ENCODE data around the gene DENND6A. TPM values are rescaled to one million over a fixed set of nuclear protein-coding genes. Genes with fewer than 3 reads are reported as not detected.
"Not testable (repeated sequence)": the region's sequence is repeated elsewhere in the genome, so short reads cannot be mapped to it uniquely, and the experiment has no call there.

DENND6A gene
- total RNA-seq, 1 donor from 2014 or later: 55.7 TPM

GRCh38 chr3:57694146-57694545 lies 1.3 kb upstream of the DENND6A start:
- no peak for DNase-seq

GRCh38 chr3:57692133-57692395 lies 813 bp downstream of the DENND6A start:
- DNase-seq: not testable (repeated sequence)

- no peak for DNase-seq
Observed at GRCh38 chr3:57691411-57692132, 1.3 kb downstream of the DENND6A start.

- DNase-seq: no peak
Observed at GRCh38 chr3:57689367-57690053, 3.4 kb downstream of the DENND6A start.

GRCh38 chr3:57688291-57688690 lies 4.6 kb downstream of the DENND6A start:
- DNase-seq: no peak

- no peak for DNase-seq
Observed at GRCh38 chr3:57683286-57683685, 9.6 kb downstream of the DENND6A start.

GRCh38 chr3:57682284-57682683 lies 10.6 kb downstream of the DENND6A start:
- DNase-seq: no peak

- no peak for DNase-seq
Observed at GRCh38 chr3:57681691-57682090, 11.2 kb downstream of the DENND6A start.

GRCh38 chr3:57680046-57680445 lies 12.8 kb downstream of the DENND6A start:
- DNase-seq: no peak

- DNase-seq: no peak
Observed at GRCh38 chr3:57675530-57675929, 17.3 kb downstream of the DENND6A start.

- no peak for DNase-seq
Observed at GRCh38 chr3:57673156-57673555, 19.7 kb downstream of the DENND6A start.

GRCh38 chr3:57670543-57670942 lies 22.3 kb downstream of the DENND6A start:
- DNase-seq: no peak

- no peak for DNase-seq
Observed at GRCh38 chr3:57661404-57661803, 31.5 kb downstream of the DENND6A start.

GRCh38 chr3:57659806-57660439 lies 33.0 kb downstream of the DENND6A start:
- DNase-seq: no peak

GRCh38 chr3:57659004-57659673 lies 33.7 kb downstream of the DENND6A start:
- DNase-seq: no peak

- DNase-seq: no peak
Observed at GRCh38 chr3:57658536-57658935, 34.3 kb downstream of the DENND6A start.

- no peak for DNase-seq
Observed at GRCh38 chr3:57655727-57656126, 37.1 kb downstream of the DENND6A start.

GRCh38 chr3:57654267-57654666 lies 38.6 kb downstream of the DENND6A start:
- DNase-seq: no peak

GRCh38 chr3:57652203-57652602 lies 40.7 kb downstream of the DENND6A start:
- DNase-seq: no peak

GRCh38 chr3:57647292-57647940 lies 45.5 kb downstream of the DENND6A start:
- no peak for DNase-seq

- no peak for DNase-seq
Observed at GRCh38 chr3:57646723-57647122, 46.2 kb downstream of the DENND6A start.

- DNase-seq: no peak
Observed at GRCh38 chr3:57644740-57645139, 48.1 kb downstream of the DENND6A start.

- DNase-seq: no peak
Observed at GRCh38 chr3:57637391-57637790, 55.5 kb downstream of the DENND6A start.
